HTR-8/SVneo (cell line): ENCODE data around the gene GATAD2A.

Experiments
- DNase-seq: peaks from one replicate; pipeline ENCODE4 v3.0.0; 2011; ENCODE audit warnings: low spot score, mixed read lengths; ENCODE audit not compliant: insufficient read length
- FAIRE-seq: peaks from 2 replicates; lab custom pipeline; 2011; peaks lifted over from hg19 to GRCh38; lab: Jason Lieb, UNC

Gene GATAD2A

GRCh38 chr19:19538061-19538784 is 132.7 kb downstream of the GATAD2A start, which contains the start of gene CILP2:
TSS of gene CILP2 (plus strand) at chr19:19538265. CDS start at chr19:19538350, 85 bp downstream.
- no peak for FAIRE-seq
- no peak for DNase-seq

DNA sequence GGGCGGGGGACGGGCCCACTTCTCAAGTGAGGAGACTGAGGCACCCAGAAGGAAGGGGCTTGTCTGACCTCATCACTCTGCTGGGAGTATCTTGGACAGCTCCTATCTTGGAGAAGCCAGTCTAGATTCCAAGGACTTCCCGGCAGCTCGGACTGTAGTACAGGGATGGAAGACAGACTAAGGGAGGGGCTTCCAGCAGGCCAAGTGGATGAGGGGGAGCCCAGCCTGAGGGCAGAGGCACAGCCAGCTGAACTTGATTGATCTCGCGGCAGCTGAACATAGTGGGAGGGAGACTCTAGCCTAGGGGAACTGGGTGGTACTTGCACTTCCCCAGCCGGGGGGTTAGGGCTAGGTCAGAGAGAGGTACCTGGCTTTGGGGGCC is 133.3 kb downstream of the GATAD2A start:
- DNase-seq (no peak), FAIRE-seq (no peak)

- FAIRE-seq, result no peak
- no peak for DNase-seq
These were observed 134.2 kb downstream of the GATAD2A start for GRCh38 chr19:19539698-19540063.

GRCh38 chr19:19540064-19540714 is 134.7 kb downstream of the GATAD2A start:
- no peak for DNase-seq
- FAIRE-seq, result no peak

DNA sequence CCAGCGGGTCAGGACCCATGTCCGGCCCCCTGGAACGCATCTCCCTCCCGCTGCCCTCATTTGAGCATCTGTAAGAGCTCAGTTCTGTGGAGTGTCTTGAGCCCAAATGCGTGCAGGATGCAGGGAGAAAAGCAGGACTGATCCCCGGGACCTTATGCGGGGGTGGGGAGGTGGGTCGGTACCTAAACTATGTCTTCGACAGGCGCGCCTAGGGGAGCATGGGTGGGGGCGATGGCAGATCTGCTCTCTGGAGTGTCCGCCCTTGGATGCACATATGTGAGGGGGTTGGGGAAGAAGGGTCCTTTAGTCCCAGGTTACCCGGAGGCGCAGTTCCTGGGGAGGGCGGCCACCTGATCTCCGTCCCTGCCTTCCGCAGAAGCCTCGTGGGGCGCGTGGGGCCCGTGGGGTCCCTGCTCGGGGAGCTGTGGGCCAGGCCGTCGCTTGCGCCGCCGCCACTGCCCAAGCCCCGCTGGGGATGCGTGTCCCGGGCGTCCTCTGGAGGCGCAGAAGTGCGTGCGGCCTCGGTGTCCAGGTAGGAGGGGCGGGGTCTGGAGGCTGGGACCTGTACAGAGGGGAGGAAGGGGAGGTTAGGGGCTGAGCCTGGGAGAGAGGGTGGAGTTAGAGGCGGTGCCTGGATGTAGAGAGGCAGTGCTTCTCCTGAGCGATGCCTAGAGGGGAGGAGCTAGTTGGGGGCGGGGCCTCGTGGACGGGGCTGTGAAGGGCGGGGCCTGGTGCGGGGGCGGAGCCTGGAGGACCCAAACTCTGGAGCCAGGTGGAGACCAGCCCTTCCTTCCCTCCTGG is 135.4 kb downstream of the GATAD2A start:
- no peak for DNase-seq
- FAIRE-seq, result no peak

GRCh38 chr19:19541616-19542015 is 136.1 kb downstream of the GATAD2A start:
- DNase-seq (no peak), FAIRE-seq (no peak)

- FAIRE-seq (no peak), DNase-seq (no peak)
These were observed 137.0 kb downstream of the GATAD2A start for GRCh38 chr19:19542507-19542906.

DNA sequence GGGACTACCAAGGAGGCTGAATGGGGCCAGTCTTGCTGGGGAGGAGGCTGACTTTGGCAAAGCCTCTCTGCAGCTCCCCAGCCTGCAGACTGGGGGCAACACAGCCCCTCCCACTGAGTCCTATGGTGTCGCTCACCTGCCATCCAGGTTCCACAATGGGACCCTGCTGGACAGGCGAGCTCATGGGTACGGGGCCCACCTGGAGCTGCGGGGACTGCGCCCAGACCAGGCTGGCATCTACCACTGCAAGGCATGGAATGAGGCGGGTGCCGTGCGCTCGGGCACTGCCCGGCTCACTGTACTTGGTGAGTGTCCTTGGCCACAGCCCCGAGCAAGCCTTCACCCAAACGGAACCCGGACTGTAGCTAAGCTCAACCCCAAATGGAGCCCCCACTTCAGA is 137.6 kb downstream of the GATAD2A start:
- no peak for DNase-seq
- no peak for FAIRE-seq

DNA sequence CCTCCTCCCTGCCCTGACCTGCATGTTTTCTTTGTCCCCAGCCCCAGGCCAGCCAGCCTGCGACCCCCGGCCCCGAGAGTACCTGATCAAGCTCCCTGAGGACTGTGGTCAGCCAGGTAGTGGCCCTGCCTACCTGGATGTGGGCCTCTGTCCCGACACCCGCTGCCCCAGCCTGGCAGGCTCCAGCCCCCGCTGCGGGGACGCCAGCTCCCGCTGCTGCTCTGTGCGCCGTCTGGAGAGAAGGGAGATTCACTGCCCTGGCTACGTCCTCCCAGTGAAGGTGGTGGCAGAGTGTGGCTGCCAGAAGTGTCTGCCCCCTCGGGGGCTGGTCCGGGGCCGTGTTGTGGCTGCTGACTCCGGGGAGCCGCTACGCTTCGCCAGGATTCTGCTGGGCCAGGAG is 138.2 kb downstream of the GATAD2A start:
- no peak for DNase-seq
- no peak for FAIRE-seq

DNA sequence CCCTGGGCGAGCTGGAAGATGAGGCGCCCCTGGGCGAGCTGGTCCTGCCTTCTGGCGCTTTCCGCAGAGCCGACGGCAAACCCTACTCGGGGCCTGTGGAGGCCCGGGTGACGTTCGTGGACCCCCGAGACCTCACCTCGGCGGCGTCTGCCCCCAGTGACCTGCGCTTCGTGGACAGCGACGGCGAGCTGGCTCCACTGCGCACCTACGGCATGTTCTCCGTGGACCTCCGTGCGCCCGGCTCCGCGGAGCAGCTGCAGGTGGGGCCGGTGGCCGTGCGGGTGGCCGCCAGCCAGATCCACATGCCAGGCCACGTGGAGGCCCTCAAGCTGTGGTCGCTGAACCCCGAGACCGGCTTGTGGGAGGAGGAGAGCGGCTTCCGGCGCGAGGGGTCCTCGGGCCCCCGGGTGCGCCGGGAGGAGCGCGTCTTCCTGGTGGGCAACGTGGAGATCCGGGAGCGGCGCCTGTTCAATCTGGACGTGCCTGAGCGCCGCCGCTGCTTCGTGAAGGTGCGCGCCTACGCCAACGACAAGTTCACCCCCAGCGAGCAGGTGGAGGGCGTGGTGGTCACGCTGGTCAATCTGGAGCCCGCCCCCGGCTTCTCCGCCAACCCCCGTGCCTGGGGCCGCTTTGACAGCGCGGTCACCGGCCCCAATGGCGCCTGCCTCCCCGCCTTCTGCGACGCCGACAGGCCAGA is 138.9 kb downstream of the GATAD2A start:
- DNase-seq (no peak), FAIRE-seq (no peak)

DNA sequence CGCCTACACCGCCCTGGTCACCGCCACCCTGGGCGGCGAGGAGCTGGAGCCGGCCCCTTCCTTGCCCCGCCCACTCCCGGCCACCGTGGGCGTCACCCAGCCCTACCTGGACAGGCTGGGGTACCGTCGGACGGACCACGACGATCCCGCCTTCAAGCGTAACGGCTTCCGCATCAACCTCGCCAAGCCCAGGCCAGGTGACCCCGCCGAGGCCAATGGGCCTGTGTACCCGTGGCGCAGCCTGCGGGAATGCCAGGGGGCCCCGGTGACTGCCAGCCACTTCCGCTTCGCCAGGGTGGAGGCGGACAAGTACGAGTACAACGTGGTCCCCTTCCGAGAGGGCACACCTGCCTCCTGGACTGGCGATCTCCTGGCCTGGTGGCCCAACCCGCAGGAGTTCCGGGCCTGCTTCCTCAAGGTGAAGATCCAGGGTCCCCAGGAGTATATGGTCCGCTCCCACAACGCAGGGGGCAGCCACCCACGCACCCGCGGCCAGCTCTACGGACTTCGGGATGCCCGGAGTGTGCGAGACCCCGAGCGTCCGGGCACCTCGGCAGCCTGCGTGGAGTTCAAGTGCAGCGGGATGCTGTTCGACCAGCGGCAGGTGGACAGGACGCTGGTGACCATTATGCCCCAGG is 139.6 kb downstream of the GATAD2A start:
- DNase-seq (no peak), FAIRE-seq (no peak)

DNA sequence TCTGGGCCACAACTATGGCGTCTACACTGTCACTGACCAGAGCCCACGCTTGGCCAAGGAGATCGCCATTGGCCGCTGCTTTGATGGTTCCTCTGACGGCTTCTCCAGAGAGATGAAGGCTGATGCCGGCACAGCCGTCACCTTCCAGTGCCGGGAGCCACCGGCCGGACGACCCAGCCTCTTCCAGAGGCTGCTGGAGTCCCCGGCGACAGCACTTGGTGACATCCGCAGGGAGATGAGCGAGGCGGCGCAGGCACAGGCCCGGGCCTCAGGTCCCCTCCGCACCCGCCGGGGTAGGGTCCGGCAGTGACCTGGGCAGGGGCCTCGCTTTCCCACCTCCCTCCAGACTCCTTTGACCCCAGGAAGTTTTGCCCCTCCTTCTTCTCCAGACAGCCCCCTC is 140.2 kb downstream of the GATAD2A start:
- FAIRE-seq (no peak), DNase-seq (no peak)

DNA sequence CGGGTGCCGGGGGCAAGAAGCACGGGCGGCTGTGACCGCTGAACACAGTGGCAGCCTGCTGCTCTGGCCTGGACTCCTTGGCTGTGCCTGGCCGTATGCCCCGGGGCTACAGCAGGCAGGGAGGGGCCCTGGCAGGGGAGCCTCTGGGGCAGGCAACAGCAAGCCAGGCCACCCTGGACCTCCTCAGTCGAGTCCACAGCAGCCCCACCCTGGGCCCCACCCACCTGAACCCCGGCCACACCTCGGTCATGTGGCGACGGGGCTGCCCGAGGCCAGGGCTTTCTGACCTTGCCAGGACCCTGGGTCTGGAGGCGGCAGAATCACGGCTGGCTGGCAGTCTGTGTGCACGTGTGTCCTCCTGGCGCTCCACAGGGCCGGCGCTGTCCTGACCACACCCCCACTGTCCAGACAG is 141.3 kb downstream of the GATAD2A start:
- DNase-seq (no peak), FAIRE-seq (no peak)

DNA sequence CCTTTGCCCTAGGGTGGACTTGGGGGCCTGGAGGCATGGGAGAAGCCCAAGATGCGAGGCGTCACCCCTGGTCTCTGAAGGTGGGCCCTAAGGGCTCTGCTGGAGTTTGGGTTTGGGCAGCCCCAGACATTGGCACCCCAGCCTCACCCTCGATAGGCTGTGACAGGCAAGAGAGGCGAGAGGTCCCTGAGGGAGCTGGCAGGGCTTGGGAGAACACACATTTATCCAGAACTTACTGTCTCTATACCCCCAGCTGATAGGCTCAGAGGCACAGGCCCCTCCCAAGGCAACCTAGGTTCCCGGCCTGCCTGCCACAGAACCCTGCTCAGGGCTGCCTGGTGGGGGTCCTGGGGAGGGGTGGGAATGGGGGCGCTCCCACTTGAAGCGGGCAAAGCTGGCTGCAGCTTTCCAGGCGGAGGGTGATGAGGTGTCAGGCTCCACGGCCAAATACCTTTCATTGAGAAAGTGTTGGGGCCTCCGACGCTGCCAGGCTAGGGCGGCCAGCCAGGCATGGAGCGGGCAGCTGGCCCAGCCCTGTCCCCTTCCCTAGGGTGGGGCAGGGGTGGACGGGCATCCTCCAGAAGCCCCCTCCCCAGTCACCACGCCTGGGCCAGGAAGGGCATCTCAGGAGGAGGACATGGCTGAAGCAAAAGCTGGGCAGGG is 142.3 kb downstream of the GATAD2A start:
- FAIRE-seq (no peak), DNase-seq (no peak)

- no peak for DNase-seq
- FAIRE-seq, result no peak
These were observed 143.7 kb downstream of the GATAD2A start for GRCh38 chr19:19548915-19549759.

GRCh38 chr19:19549804-19550464 is 144.5 kb downstream of the GATAD2A start:
- DNase-seq (no peak), FAIRE-seq (peak; percentile 76)

DNA sequence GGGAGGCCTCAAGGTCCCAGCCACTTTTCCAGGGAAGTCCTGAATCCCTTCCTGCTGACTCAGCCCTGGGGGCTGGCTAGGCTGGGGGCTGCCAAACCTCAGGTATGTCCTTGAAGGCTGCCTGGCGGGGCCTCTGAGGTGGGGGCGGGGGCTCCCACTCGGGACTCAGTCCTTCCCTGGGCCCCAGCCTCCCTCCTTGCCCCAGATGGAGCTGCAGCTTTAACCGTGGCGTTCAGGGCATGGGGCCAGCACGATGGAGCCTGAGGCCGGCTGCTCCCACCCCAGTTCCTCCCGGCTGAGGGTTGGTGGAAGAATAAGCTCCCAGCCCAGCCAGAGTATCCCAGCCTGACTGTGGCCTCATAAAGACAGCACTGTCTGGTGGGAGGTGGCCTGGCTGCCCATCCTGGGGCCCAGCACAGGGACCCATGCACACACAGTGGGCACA is 145.0 kb downstream of the GATAD2A start:
- DNase-seq, result no peak
- FAIRE-seq, result no peak
